ENCODE results near the gene ZDHHC9.

The ZDHHC9 gene

DNA sequence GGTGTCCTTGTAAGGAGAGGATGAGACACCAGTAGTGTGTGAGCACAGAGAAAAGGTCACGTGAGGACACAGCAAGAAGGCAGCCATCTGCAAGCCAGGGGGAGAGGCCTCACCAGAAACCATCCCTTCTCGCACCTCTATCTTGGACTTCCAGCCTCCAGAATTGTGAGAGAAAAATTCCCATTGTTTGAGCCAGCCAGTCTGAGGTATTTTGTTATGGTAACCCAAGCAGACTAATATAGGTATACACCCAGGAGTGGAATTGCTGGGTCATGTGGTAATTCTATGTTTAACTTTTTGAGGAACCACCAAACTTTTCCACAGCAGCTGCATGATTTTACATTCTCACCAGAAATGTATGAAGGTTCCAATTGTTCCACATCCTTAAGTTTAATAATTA lies 25.6 kb downstream of the ZDHHC9 start:
- DNase-seq = no peak

- no peak for DNase-seq
Observed at GRCh38 chrX:129813662-129814368, 29.9 kb downstream of the ZDHHC9 start.

DNA sequence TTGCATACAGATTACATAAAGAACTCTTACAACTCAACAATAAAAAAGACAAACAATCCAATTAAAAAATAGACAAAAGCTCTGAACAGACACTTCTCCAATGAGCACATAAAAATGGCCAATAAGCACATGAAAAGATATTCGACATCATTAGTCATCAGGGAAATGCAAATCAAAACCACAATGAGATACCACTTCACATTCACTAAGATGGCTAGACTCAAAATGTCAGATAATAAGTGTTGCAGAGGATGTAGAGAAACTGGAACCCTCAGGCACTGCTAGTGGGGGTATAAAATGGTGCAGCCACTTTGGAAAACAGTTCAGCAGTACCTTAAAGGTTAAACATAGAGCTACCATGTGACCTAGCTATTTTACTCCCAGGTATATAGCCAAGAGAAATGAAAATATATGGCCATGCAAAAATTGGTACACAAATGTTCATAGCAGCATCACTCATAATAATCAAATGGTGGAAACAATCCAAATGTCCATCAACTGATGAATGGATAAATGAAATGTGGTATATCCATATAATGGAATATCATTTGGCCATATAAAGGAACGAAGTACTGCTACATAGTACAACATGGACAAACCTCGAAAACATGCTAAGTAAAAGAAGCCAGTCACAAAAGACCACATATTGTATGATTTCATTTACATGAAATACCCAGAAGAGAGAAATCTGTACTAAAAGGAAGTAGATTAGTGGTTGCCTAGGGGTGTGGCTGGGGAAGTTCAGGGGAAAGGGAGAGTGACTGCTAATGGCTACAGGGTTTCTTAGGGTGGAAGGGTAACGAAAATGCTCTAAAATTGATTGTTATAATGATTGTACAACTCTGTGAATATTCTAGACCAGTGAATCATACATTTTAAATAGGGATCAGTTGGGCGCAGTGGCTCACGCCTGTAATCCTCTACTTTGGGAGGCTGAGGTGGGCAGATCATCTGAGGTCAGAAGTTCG lies 34.6 kb downstream of the ZDHHC9 start:
- no peak for DNase-seq

DNA sequence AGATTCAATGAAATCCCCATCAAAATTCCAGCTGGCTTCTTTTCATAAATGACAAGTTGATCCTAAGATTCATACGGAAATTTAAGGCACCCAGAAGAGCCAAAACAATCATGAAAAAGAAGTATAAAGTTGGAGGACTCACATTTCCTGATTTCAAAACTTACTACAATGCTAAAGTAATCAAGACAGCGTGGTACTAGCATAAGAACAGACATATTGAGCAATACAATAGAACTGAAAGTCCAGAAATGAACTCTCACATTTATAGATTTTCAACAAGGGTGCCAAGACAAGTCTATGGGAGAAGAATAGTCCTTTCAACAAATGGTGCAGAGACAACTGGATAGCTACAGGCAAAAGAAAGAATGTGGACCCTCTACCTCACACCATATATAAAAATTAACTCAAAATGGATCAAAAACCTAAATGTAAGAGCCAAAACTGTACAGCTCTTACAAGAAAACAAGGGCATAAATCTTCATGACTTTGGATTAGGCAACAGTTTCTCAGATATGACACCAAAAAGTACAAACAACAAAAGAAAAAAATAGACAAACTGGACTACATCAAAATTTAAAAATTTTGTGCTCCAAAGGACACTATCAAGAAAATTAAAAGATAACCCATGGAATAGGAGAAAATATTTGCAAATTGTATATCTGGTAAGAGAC lies 35.4 kb downstream of the ZDHHC9 start:
- no peak for DNase-seq

GRCh38 chrX:129804806-129805205 lies 38.9 kb downstream of the ZDHHC9 start:
- no peak for DNase-seq

DNA sequence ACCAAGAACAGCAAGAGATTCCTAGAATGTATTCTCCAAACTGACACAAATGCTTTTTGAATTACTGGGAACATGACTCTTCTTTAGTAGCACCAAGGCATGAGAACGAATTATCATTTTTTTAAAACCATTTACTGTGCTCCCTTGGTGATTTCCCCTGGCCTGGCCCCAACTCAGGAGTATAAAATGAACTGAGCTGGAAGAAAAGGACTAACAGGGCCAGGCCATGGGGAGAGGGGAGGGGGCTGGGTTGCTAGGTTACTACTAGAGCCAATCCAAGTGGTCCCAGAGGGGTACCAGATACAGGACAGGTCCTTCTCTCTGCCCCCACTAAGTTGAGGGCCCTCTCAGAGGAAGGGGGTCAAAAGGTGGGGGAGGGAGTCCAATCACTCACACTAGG lies 40.8 kb downstream of the ZDHHC9 start:
- peak; percentile 53 for DNase-seq

- no peak for DNase-seq
Observed at GRCh38 chrX:129800186-129800585, 43.5 kb downstream of the ZDHHC9 start.

- DNase-seq = no peak
Observed at GRCh38 chrX:129798888-129799287, 44.8 kb downstream of the ZDHHC9 start.

GRCh38 chrX:129798456-129798855 lies 45.2 kb downstream of the ZDHHC9 start:
- no peak for DNase-seq

DNA sequence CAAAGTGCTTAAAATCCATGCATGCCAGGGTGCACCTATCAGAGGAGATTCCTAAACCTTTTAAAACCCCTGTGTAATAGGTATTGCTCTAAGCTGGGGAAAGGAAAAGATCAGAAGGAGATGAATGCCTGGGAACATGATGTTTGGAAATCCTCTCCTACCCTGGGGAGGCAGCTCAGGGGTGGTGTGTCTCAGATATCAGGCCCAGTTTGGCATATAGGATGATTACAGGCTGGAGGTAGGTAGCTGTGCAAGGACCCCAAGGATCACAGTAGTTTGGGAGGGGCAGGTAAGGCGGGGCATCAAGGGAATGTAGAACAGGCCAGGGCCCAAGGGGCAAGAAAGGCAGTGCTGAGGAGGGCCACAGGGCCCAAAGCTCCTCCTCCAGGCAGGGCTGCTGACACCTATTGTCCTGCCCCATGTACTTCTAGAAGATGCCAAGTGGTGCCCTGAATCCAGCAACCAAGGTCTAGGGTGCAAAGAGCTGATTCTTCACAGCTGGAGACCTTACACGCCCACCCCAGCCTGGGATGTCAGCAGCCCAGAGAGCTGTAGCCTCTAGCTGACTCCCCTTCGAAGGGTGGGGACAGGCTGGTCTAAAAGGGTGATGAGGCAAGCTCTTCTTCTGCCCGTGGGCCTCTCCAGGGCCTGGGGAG lies 46.3 kb downstream of the ZDHHC9 start:
- no peak for DNase-seq

- DNase-seq = no peak
Observed at GRCh38 chrX:129795584-129795983, 48.1 kb downstream of the ZDHHC9 start.

DNA sequence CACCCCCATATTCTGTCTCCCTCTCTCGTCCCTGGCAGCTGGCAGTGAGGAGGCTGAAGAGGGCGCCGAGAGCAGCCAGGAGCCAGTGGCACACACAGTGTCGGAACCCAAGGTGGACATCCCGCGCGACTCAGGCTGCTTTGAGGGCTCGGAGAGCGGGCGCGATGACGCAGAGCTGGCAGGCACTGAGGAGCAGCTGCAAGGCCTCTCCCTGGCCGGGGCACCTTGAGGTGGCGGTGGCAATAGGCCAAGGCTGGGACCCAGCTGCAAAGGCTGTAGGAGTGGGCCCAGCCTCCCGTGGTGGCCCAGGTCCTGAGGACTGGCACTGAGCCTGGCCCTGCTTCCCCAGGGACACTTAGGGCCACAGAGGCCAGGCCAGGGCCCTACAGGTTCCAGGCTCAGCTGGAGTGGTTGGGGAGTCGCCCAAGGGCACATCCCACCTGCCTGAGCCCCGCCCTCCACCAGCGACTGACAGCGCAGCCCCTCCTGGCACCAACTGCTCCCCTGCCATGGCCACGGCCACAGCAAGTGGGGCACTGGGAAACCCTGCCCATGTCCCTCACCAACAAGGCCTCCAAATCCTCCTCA lies 50.0 kb downstream of the ZDHHC9 start:
- no peak for DNase-seq

DNA sequence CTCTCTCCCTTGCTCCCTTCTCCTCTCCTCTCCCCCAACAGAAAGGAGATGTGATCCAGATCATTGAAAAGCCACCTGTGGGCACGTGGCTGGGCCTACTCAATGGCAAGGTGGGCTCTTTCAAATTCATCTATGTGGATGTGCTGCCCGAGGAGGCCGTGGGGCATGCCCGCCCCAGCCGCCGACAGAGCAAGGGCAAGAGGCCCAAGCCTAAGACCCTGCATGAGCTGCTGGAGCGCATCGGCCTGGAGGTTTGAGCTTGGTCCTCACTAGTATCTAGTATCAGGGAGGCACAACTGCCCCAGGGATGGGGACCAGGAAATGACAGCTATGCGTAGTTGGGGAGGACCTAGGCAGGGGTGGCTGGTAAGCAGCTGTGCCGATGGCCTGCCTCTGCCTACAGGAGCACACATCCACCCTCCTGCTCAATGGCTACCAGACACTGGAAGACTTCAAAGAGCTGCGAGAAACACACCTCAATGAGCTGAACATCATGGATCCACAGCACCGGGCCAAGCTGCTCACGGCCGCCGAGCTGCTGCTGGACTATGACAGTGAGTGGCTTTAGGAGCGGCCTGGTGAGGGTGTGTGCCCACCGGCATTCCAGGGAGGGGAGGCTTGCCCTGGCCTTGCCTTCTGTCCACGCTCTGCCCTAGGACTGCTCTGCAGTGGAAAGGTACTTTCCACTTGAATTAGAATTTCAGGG lies 50.9 kb downstream of the ZDHHC9 start:
- no peak for DNase-seq

- no peak for DNase-seq
Observed at GRCh38 chrX:129791961-129792570, 51.6 kb downstream of the ZDHHC9 start.

GRCh38 chrX:129791336-129791735 lies 52.4 kb downstream of the ZDHHC9 start:
- no peak for DNase-seq

- DNase-seq = no peak
Observed at GRCh38 chrX:129790808-129791207, 52.9 kb downstream of the ZDHHC9 start.

- no peak for DNase-seq
Observed at GRCh38 chrX:129790146-129790545, 53.5 kb downstream of the ZDHHC9 start.

DNA sequence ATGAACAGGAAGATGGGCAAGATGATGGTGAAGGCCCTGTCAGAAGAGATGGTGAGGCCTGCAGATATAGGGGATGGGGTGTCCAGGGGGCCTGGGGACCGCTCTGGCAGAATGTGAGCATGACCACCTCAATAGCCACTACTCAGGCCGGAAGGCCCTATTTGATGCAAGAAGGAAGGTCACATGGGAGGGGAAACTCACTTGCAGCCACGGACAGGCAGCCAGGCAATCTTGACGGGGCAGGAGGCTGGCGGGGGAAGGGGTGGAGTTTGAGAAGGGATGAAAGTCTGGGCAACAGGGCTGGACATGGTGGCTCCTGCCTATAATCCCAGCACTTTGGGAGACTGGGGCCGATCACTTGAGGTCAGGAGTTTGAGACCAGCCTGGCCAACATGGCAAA lies 55.2 kb downstream of the ZDHHC9 start:
- DNase-seq = no peak

GRCh38 chrX:129787336-129788055 lies 56.2 kb downstream of the ZDHHC9 start:
- no peak for DNase-seq

DNA sequence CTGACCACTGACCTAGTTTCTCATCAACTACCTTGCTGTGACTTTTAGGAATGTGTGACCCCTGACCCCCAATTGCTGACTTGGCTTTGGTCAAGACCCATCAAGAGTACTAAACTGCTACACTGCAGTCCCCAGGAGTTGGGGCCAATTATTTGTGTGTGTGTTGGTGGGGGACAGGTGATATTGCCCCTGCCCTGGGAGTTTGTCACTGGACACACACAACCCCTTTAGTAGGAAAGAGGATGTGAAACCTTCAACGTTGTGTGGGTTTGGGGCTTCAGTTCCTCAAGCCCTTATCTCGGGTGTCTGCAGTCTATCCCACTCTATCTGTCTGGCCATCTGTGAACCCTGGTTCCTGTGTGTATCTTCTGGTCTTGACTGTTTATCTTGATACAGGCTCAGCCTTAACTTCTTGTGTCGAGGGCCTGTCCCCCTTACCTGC lies 57.5 kb downstream of the ZDHHC9 start:
- DNase-seq = no peak

Data from right hindlimb (tissue), 1 donor.